CD14-positive monocyte (primary cell): Measurements from ENCODE around the gene PLCL2. TPM values are rescaled to one million over a fixed set of nuclear protein-coding genes. Genes with fewer than 3 reads are reported as not detected.

ENCODE experiments used
- DNase-seq, 3 donors: peaks; one replicate each; pipeline ENCODE4 v3.0.0-alpha.2; 2011 to 2022
- H2AFZ ChIP-seq: 2 replicates; pipeline ENCODE4 v1.6.0; 2012; ENCODE audit warnings: mild to moderate bottlenecking, low read depth, low read length, inconsistent platforms; ENCODE audit not compliant: insufficient read depth, poor library complexity, severe bottlenecking
- H3K27ac ChIP-seq, 2 donors: 1 replicate in 1 of 2; 2 replicates in 1 of 2; pipeline ENCODE4 v1.5.1; 2012 to 2013; ENCODE audit warnings: low read length in 2 of 2, control low read depth in 1 of 2, inconsistent platforms in 1 of 2, low read depth in 1 of 2, mild to moderate bottlenecking in 1 of 2
- H3K27me3 ChIP-seq, 2 donors: one replicate each; pipeline versions ENCODE4 v1.6.0 to v1.6.1; 2011 to 2013; ENCODE audit warnings: low read length in 2 of 2; ENCODE audit not compliant: control insufficient read depth in 2 of 2, insufficient read depth in 2 of 2
- H3K36me3 ChIP-seq, 2 donors: replicated peaks in 1 of 2; 1 replicate in 1 of 2; 2 replicates in 1 of 2; pipeline versions ENCODE4 v1.5.1 to v1.6.1; 2012 to 2013; ENCODE audit warnings: low read length in 2 of 2, control low read depth in 1 of 2, inconsistent platforms in 1 of 2, mild to moderate bottlenecking in 1 of 2; ENCODE audit not compliant: insufficient read depth in 2 of 2, control insufficient read depth in 1 of 2
- H3K4me1 ChIP-seq, 2 donors: 1 replicate in 1 of 2; 2 replicates in 1 of 2; pipeline versions ENCODE4 v1.5.1 to v1.6.1; 2012 to 2013; ENCODE audit warnings: low read length in 2 of 2, control low read depth in 1 of 2, inconsistent platforms in 1 of 2, mild to moderate bottlenecking in 1 of 2, moderate library complexity in 1 of 2; ENCODE audit not compliant: insufficient read depth in 2 of 2, control insufficient read depth in 1 of 2
- H3K4me2 ChIP-seq: replicated peaks from 2 replicates; pipeline ENCODE3; 2012; ENCODE audit warnings: low read length, moderate library complexity, mild to moderate bottlenecking; ENCODE audit not compliant: poor library complexity, severe bottlenecking; ENCODE audit errors: extremely low read depth
- H3K4me3 ChIP-seq, 3 experiments: fragments of 200-600 bp in 1 of 3; sonication (generic) in 1 of 3; replicated peaks in 1 of 3; 1 replicate in 2 of 3; 2 replicates in 1 of 3; pipeline ENCODE4 v1.5.1; 2011 to 2013; ENCODE audit warnings: low read length in 3 of 3, mild to moderate bottlenecking in 3 of 3, control low read depth in 2 of 3, low read depth in 2 of 3, inconsistent platforms in 1 of 3, moderate library complexity in 1 of 3
- H3K79me2 ChIP-seq: 2 replicates; pipeline ENCODE4 v1.6.0; 2012; ENCODE audit warnings: mild to moderate bottlenecking, control low read depth, inconsistent platforms, low read length, moderate library complexity; ENCODE audit not compliant: insufficient read depth
- H3K9ac ChIP-seq: 2 replicates; pipeline ENCODE4 v1.6.0; 2017; ENCODE audit warnings: low read length, mild to moderate bottlenecking; ENCODE audit not compliant: insufficient read depth, poor library complexity, severe bottlenecking
- H3K9me3 ChIP-seq, 2 donors: replicated peaks in 1 of 2; 1 replicate in 1 of 2; 2 replicates in 1 of 2; pipeline versions ENCODE4 v1.5.1 to v1.6.1; 2012 to 2013; ENCODE audit warnings: low read length in 2 of 2, control low read depth in 1 of 2; ENCODE audit not compliant: control insufficient read depth in 1 of 2, insufficient read depth in 1 of 2
- H4K20me1 ChIP-seq: 2 replicates; pipeline ENCODE4 v1.6.0; 2012; ENCODE audit warnings: mild to moderate bottlenecking, low read length, control low read depth, moderate library complexity; ENCODE audit not compliant: insufficient read depth
- H3K27ac Mint-ChIP-seq, 7 donors: one replicate each; pipeline ENCODE4 v1.8.0; 2020; ENCODE audit warnings: mild to moderate bottlenecking in 7 of 7, mixed read lengths in 7 of 7, moderate library complexity in 6 of 7, inconsistent platforms in 2 of 7
- H3K27me3 Mint-ChIP-seq, 3 donors: one replicate each; pipeline ENCODE4 v1.8.0; 2021 to 2022; ENCODE audit warnings: low read depth in 3 of 3, mild to moderate bottlenecking in 3 of 3, mixed read lengths in 3 of 3, moderate library complexity in 3 of 3, inconsistent platforms in 1 of 3
- H3K36me3 Mint-ChIP-seq, 2 donors: one replicate each; pipeline ENCODE4 v1.8.0; 2020; ENCODE audit warnings: mixed read lengths in 2 of 2, inconsistent platforms in 1 of 2, mild to moderate bottlenecking in 1 of 2
- H3K4me1 Mint-ChIP-seq: one replicate; pipeline ENCODE4 v1.8.0; 2020; ENCODE audit warnings: mild to moderate bottlenecking, mixed read lengths
- H3K4me3 Mint-ChIP-seq, 2 donors: one replicate each; pipeline ENCODE4 v1.8.0; 2020; ENCODE audit warnings: mild to moderate bottlenecking in 2 of 2, mixed read lengths in 2 of 2, moderate library complexity in 1 of 2
- H3K9me3 Mint-ChIP-seq, 7 donors: one replicate each; pipeline ENCODE4 v1.8.0; 2020 to 2022; ENCODE audit warnings: mixed read lengths in 7 of 7, mild to moderate bottlenecking in 6 of 7, moderate library complexity in 6 of 7, inconsistent platforms in 2 of 7
- WGBS: methylation state at CpG from one replicate; pipeline ENCODE4 v1.1.5; 2013; ENCODE audit warnings: missing lambda C conversion rate; ENCODE audit not compliant: insufficient coverage; 5-methylcytosine and 5-hydroxymethylcytosine counted together
- intact Hi-C, 2 donors: fragments of 100-400 bp; cut with micrococcal nuclease; formaldehyde crosslinking; loops; one replicate each; pipeline versions ENCODE4 v1.15.0 to v1.15.1; 2023
- polyA plus RNA-seq, 3 donors: library from polyadenylated mRNA; depleted of rRNA in 1 of 3; unstranded in 2 of 3; stranded (reverse) in 1 of 3; fragments of 300-500 nt in 2 of 3; fragments of >200 nt in 1 of 3; fragmentation: Illumina TruSeq in 2 of 3; gene quantifications; 1 replicate in 2 of 3; 2 replicates in 1 of 3; pipeline ENCODE4 v1.2.3, GENCODE V29; 2012 to 2021
- TF ChIP-seq, protein P1 (sequence below): fragments of 200-600 bp; IDR thresholded peaks from one replicate; pipeline ENCODE4 v1.8.0; 2022; ENCODE audit warnings: antibody characterized with exemption, mild to moderate bottlenecking

Gene PLCL2
- polyA plus RNA-seq, 3 donors: 18.8 to 32.5 (median 26.8) TPM

DNA sequence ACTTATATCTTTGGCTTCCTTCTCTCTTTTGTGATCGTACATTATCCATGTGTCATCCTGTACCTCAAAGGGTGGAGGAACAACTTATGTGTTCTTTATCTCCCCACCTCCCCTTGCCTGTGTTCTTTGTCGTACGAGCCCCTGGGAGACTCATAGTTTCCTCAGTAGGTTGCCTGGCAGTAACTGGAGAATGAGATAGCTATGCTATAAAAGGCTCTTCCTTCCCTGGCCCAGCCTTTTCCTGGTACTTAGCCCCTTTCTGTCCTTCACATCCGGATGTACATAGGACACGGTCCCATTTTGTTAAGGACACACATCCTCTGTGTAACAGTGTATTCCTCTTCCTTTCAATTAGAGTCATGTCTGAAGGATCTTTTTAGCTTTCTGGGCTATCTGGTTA, 32.1 kb downstream of the PLCL2 start:
- no peak for DNase-seq

DNA sequence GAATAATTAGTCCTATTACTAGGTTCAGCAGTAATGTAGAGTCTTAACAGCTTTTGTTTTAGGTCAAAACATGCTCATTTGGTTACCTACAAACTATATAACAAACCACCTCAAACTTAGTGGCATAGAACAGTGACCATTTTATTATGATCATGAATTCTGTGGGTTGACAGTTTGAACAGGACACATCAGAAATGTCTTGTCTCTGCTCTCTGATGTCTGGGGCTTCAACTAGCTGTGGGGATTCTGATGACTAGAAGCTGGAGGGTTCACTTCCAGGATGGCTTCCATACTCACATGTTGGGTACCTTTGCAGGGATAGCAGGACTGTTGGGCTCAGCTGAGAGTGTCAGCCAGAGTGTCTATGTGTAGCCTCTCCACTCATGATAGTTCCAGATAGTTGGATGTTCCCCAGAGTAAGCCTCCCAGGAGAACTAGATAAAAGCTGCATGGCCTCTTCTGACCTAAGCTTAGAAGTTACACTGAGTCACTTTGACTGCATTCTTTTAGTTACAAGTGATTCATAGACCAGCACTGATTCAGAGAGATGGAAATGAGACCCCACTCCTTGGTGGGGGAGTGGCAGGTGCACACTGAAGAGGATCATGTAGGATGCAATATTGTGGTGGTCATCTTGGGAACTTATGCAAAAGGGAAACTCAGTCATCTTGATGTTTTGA, 32.6 kb downstream of the PLCL2 start:
- Histone ChIP-seq H3K36me3 (no peaks in the 10 kb centered on the region), H3K4me2 (no peak overlapping the region), H3K4me1 (peaks cover 8% of the 10 kb centered on the region in 2 donors), H3K27me3 (no peaks in the 10 kb centered on the region), H3K9me3 (no peaks in the 10 kb centered on the region), H3K27ac (peak overlapping the region in 1 of 2 donors; percentile 27), H4K20me1 (peaks cover 98% of the 10 kb centered on the region), H3K4me3 (no peak overlapping the region), H3K9ac (no peak overlapping the region), H3K79me2 (peaks cover 99% of the 10 kb centered on the region), H2AFZ (no peak overlapping the region)
- peaks cover 35% of the 10 kb centered on the region for H3K4me1 Mint-ChIP-seq
- H3K36me3 Mint-ChIP-seq: peaks cover 2 to 3% of the 10 kb centered on the region in 2 donors
- peaks cover 0 to 3% (median 0%) of the 10 kb centered on the region in 3 donors for H3K27me3 Mint-ChIP-seq
- DNase-seq: no peak
- H3K27ac Mint-ChIP-seq: peak overlapping the region in 4 of 7 donors; percentile 38 to 78 (median 59)
- H3K4me3 Mint-ChIP-seq: no peak overlapping the region
- intact Hi-C loops: no loop called here
- TF ChIP-seq, protein P1, sequence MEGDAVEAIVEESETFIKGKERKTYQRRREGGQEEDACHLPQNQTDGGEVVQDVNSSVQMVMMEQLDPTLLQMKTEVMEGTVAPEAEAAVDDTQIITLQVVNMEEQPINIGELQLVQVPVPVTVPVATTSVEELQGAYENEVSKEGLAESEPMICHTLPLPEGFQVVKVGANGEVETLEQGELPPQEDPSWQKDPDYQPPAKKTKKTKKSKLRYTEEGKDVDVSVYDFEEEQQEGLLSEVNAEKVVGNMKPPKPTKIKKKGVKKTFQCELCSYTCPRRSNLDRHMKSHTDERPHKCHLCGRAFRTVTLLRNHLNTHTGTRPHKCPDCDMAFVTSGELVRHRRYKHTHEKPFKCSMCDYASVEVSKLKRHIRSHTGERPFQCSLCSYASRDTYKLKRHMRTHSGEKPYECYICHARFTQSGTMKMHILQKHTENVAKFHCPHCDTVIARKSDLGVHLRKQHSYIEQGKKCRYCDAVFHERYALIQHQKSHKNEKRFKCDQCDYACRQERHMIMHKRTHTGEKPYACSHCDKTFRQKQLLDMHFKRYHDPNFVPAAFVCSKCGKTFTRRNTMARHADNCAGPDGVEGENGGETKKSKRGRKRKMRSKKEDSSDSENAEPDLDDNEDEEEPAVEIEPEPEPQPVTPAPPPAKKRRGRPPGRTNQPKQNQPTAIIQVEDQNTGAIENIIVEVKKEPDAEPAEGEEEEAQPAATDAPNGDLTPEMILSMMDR: no peak
- H3K9me3 Mint-ChIP-seq: no peaks in the 10 kb centered on the region

More for the DNA sequence above, 32.1 kb downstream of the PLCL2 start:
- Histone ChIP-seq H3K9me3 (no peaks in the 10 kb centered on the region), H3K36me3 (no peaks in the 10 kb centered on the region), H3K4me2 (no peak overlapping the region), H3K27ac (no peak overlapping the region), H3K4me3 (no peak overlapping the region), H4K20me1 (peaks cover 98% of the 10 kb centered on the region), H3K4me1 (peaks cover 12 to 14% of the 10 kb centered on the region in 2 donors), H2AFZ (no peak overlapping the region), H3K27me3 (no peaks in the 10 kb centered on the region), H3K9ac (no peak overlapping the region), H3K79me2 (peaks cover 99% of the 10 kb centered on the region)
- Mint-ChIP-seq H3K9me3 (no peaks in the 10 kb centered on the region), H3K36me3 (peaks cover 2 to 3% of the 10 kb centered on the region in 2 donors), H3K27ac (peak overlapping the region in 3 of 7 donors; percentile 6 to 64 (median 33)), H3K27me3 (peaks cover 0 to 3% (median 0%) of the 10 kb centered on the region in 3 donors), H3K4me3 (no peak overlapping the region), H3K4me1 (peaks cover 40% of the 10 kb centered on the region)
- intact Hi-C loops: no loop called here
- no CpG with 5 or more reads among the region's 5 CpGs for WGBS
- TF ChIP-seq, protein P1: no peak
